Peyer's patch (tissue), 4 donors: ENCODE results near the gene FOXO6.

ENCODE experiments used
- CTCF ChIP-seq, 6 experiments: fragments of 450-650 bp in 4 of 6; fragments of 200-600 bp in 2 of 6; sonication (generic) in 1 of 6; IDR thresholded peaks; one replicate each; pipeline ENCODE4 v1.5.1; 2017 to 2019; ENCODE audit warnings: antibody characterized with exemption in 6 of 6, mild to moderate bottlenecking in 3 of 6, moderate library complexity in 1 of 6
- POLR2A ChIP-seq, 2 donors: fragments of 450-650 bp; IDR thresholded peaks; one replicate each; pipeline ENCODE4 v1.5.1; 2017; ENCODE audit warnings: antibody characterized with exemption in 2 of 2, mild to moderate bottlenecking in 2 of 2, moderate library complexity in 2 of 2

- no peak for TF ChIP-seq CTCF (IDR thresholded peaks at IDR 0.05)
- no peak for TF ChIP-seq POLR2A (IDR thresholded peaks at IDR 0.05)
Measured at GRCh38 chr1:41380195-41380594, 19.0 kb downstream of the FOXO6 start.
